ENCODE results near the gene MMP2.

DNA sequence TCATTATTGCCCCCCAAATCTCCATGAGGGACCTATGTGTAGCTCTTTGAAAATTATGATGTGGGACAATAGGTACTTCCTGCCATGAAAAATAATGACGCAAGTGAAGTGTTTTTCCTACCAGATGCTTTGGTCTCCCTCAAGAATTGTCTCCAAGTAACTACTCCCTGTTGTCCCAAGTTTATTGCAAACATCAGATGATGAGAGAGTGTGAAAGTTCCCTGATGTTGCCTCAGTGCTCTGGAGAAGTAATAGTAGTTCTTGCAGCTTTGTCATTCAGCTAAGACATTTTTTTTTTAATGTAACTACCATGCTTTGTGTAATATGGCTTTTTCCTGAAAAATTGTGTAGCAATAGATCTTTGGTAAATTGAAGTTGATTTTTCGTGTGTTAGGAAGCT lies 50.0 kb downstream of the MMP2 start:
- TF ChIP-seq, protein P1, sequence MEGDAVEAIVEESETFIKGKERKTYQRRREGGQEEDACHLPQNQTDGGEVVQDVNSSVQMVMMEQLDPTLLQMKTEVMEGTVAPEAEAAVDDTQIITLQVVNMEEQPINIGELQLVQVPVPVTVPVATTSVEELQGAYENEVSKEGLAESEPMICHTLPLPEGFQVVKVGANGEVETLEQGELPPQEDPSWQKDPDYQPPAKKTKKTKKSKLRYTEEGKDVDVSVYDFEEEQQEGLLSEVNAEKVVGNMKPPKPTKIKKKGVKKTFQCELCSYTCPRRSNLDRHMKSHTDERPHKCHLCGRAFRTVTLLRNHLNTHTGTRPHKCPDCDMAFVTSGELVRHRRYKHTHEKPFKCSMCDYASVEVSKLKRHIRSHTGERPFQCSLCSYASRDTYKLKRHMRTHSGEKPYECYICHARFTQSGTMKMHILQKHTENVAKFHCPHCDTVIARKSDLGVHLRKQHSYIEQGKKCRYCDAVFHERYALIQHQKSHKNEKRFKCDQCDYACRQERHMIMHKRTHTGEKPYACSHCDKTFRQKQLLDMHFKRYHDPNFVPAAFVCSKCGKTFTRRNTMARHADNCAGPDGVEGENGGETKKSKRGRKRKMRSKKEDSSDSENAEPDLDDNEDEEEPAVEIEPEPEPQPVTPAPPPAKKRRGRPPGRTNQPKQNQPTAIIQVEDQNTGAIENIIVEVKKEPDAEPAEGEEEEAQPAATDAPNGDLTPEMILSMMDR (IDR thresholded peaks at IDR 0.05), result no peak
- TF ChIP-seq POLR2A (IDR thresholded peaks at IDR 0.05) (no peak), EP300 (IDR thresholded peaks at IDR 0.05) (no peak), POLR2AphosphoS5 (IDR thresholded peaks at IDR 0.05) (no peak)
